GM18868 (cell line): Measurements from ENCODE around the gene MRPL51.
"Not testable (repeated sequence)": the region's sequence is repeated elsewhere in the genome, so short reads cannot be mapped to it uniquely, and the experiment has no call there.

Source experiments
- ATAC-seq: cut with Tn5 transposase; IDR thresholded peaks from one replicate; pipeline ENCODE4 v1.9.1; 2021; ENCODE audit warnings: mild to moderate bottlenecking, moderate library complexity; ENCODE audit not compliant: unreplicated experiment

Gene MRPL51

DNA sequence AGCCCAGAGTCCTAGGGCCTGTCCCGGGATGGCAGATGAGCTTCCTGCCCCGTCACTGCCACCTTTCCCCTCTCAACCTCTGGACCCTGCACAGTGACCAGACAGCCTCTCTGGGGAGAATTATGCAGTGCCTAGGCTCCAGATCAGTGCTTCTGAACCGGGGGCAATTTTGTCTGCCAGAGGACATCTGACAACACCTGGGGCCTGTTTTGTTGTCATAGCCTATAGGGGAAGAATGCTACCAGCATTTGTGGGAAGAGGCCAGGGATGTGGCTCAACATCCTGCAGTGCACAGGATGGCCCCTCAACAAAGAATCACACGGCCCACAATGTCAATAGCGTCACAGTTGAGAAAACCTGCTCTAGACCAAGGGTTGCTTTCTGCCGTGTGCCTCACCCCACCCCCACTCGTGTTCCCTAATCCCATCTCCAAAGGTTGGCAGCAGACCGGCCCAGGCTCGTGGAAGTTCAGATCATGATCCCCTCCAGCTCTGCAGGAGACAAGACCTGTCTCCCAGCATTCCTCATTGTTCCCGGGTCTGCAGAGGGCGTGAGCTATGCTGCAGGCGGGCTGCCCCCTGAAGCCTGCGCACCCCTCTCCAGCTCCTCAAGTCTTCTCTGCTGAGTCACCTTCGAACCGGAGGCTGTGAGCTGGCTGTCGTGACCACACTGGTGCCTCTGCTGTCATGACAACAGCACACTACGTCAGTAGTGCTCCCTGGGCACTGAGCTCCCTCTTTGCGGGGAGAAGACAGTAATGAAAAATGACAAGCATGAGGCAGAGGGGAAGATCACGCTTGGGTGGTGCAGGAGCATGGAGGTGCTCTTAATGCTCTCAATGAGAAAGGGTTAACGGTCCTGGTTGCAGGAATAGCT, 39.2 kb upstream of the MRPL51 start:
- peak; percentile 46 for ATAC-seq

DNA sequence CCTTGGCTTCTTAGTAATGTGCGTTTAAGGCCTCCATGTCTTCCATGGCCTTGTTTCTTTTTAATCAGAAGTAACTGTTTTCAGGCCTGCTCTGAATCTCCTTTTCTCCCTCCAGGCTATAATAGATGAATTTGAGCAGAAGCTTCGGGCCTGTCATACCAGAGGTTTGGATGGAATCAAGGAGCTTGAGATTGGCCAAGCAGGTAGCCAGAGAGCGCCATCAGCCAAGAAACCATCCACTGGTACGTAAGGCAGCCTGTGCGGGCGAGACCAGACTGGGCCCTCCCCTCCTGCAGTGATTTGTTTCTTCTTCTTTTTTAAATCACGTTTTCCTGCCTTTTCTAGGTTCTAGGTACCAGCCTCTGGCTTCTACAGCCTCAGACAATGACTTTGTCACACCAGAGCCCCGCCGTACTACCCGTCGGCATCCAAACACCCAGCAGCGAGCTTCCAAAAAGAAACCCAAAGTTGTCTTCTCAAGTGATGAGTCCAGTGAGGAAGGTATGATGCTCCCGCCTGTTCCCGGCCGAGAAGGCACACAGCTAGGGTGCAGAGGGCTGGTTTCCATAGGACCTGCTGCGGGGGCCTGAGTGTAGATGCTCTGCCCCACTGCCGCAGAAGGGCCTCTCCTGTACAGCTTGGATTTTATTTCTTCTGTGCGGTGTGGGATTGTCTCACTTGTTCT, 37.7 kb upstream of the MRPL51 start:
- ATAC-seq: no peak

DNA sequence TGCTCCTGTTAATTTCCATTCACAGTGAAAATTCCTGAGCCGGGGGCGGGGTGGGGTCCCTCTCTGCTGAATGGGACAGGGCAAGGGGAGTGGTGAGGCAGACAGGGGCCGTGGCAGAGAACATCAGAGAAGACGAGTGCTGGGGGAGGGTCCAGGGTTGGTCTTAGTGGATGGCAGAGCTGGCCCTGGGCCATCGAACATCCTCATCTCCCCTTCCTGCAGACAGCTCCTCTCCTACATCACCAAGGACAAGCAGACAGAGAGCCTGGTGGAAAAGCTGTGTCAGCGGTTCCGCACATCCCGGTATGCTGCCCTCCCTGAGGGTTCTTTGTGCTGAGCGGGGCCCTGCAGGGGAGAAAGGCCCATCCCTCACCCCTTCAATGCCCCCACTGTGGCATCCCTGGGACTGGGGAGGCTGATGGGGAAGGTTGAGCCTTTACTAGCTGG, 36.3 kb upstream of the MRPL51 start:
- ATAC-seq: no peak

DNA sequence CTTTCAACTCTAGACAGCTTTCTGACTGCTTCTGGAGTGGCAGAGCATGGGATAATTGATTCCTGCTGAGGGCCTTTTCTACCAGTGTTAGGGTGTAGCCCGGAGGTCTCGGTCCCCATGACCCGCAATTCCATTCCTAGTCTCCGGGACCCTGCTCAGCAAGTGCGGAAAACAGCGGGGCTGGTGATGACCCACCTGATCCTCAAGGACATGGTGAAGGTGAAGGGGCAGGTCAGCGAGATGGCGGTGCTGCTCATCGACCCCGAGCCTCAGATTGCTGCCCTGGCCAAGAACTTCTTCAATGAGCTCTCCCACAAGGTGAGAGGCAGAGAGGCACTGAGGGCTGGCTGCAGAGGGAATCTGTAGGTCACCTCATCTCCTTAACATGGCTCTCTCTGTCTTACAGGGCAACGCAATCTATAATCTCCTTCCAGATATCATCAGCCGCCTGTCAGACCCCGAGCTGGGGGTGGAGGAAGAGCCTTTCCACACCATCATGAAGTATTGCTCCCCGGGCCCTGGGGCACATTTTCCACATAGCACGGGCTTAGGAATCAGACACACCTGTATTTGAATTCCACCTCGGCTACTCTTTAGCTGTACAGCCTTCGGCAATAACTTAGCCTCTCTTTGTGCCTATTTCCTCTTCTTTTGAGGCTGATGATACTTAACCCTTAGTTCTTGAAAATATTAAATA, 35.6 kb upstream of the MRPL51 start:
- no peak for ATAC-seq

DNA sequence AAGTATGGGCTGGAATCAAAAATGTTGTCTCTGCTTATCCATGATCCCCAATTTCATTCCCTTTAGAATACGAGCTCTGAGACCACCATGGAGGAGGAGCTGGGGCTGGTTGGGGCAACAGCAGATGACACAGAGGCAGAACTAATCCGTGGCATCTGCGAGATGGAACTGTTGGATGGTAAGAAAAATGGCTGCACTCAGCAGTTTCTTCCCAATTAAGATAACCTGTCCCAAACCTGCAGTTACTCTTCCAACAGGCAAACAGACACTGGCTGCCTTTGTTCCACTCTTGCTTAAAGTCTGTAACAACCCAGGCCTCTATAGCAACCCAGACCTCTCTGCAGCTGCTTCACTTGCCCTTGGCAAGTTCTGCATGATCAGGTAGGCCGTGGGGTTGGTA, 34.6 kb upstream of the MRPL51 start:
- no peak for ATAC-seq

DNA sequence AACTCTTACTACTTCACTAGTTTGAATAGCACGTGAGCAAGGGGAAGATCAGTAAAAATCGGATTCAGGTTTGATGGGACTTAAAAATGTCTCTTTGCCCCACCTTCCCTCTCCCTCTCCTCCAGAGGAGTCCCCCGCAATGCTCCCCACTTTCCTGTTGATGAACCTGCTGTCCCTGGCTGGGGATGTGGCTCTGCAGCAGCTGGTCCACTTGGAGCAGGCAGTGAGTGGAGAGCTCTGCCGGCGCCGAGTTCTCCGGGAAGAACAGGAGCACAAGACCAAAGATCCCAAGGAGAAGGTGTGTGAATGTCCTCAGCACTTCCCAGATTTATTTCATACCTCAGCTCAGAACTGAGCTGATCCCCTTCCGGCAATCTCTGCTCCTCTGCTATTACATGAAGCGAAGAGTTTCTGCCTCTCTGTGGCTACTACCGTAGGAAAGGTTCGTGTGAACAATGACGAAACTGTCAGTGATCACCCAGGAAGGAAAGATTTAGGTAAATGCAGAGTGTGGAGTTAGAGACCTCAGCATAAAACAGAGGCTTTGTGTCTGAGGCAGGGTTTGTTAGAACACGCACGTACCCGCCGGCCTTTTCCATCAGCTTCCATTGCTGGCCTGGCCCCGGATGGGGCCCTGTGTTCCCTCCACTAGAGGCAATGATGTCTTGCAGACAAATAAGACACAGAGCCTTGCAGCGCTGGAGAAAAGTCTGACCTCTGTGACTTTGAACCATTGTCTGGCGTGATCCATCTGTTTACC, 33.9 kb upstream of the MRPL51 start:
- ATAC-seq: no peak

DNA sequence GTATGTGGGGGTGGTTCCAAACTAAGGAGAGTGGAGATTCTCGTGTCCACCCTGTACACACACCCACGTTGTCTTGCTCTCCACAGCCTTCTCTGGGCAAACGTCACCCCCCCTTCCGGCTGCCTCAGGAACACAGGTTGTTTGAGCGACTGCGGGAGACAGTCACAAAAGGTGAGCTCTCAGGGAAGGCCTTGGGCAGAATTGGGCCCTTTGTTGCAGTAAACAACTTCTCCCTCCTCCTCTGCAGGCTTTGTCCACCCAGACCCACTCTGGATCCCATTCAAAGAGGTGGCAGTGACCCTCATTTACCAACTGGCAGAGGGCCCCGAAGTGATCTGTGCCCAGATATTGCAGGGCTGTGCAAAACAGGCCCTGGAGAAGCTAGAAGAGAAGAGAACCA, 33.1 kb upstream of the MRPL51 start:
- ATAC-seq: no peak

DNA sequence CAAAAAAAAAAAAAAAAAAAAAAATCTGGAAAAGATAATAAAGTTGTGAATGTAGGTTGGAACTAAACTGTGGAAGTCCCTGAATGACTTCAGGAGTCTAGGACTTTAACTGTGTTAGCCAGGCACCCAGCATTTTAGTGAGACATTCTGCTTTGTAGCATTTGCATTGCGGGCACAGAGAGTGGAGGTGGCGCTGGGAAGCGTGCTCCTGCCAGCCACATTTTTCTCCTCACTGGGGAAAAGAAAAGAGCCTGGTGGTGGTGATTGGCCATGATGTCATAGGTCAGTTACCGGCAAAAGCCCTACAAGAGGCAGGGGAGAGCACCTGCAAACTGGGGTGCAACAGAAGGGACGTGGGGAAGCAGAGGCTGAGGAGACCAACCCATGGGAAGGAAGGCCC, 31.6 kb upstream of the MRPL51 start:
- no peak for ATAC-seq

DNA sequence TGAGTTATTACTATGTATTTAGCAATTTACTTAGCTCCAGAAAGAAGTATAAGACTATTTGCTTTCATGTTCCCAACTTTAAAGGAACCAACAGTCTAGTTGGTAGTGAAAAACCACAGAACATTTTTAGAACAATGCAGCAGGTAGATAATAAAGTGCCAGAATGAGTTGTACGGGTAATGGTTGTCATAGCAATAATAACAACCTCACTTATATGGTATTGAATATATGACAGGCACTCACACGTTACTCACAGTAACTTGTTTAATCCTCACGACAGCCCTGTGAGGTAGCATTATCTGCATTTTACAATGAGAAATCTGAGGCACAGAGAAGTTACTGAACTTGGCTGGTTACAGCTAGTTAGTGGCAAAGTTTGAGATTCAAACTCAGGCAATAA, 30.6 kb upstream of the MRPL51 start:
- ATAC-seq: no peak

DNA sequence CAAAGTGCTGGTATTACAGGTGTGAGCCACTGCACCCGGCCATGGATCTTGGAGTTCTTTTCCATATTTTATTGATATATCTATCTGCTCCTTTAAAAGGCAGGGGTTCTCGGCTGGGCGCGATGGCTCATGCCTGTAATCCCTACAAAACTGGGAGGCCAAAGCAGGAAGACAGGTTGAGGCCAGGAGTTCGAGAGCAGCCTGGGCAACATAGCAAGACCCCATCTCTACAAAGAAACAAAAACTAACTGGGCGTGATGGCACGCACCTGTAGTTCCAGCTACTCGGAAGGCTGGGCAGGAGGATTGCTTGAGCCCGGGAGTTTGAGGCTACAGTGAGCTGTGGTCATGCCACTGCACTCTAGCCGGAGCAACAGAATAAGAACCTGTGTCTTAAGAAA, 29.1 kb upstream of the MRPL51 start:
- no peak for ATAC-seq

DNA sequence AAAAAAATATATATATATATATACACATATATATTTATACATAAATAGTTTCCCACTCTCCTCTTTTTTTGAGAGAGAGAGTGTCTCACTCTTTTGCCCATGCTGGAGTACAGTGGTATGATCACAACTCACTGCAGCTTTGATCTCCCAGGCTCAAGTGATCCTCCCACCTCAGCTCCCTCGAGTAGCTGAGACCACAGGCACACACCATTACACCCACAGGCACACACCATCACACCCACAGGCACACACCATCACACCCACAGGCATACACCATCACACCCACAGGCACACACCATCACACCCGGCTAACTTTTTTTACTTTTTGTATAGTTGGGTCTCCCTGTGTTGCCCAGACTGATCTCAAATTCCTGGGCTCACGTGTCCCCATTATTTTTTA, 27.1 kb upstream of the MRPL51 start:
- ATAC-seq: no peak

DNA sequence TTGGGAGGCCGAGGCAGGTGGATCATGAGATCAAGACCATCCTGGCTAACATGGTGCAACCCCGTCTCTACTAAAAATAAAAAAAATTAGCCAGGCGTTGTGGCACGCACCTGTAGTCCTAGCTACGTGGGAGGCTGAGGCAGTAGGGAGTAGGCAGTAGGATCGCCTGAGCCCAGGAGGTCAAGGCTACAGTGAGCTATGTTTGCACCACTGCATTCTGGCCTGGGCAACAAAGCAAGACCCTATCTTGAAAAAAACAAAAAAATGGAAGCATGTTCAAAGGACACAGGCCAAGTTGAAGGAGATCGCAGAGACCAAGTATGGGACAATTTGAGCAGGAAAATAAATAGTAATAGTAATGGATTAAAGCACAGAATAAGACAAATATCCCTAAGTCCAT, 15.0 kb upstream of the MRPL51 start:
- ATAC-seq: no peak

DNA sequence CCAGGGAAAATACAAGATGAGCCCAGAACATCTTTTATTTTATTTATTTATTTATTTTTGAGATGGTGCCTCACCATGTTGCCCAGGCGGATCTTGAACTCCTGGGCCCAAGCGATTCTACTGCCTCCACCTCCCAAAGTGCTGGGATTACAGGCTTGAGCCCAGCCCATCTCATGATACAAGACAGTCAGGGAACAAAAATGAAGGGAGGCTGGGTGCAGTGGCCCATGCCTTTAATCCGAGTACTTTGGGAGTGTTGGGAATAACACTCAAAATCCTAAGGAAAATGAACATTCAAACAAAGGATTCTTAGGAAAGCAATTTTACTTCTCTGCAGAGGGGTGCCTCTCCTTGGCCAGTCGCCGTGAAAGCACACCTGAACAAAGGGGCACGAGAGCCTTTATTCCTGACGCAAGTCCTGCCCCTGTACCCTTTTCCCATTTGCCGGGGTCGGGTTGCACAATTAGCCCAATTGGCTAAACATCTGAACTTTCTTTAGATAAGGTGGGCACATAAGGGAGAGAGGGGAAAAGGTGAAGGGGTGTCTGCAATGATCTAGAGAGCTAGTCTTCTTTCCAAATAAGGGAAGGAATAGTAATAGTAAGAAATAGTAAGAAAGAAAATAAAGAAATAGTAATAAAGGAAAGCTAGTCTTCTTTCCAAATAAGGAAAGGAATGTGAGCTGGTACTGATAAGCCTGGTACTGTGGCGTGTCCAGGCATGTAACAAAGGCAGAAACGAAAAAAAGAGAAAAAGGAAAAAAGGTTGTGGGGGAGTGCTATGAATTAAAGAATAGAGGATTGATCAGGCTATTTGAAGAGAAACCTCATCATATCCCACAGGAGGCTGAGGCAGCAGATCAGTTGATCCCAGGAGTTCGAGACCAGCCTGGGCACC, 14.3 kb upstream of the MRPL51 start:
- no peak for ATAC-seq

DNA sequence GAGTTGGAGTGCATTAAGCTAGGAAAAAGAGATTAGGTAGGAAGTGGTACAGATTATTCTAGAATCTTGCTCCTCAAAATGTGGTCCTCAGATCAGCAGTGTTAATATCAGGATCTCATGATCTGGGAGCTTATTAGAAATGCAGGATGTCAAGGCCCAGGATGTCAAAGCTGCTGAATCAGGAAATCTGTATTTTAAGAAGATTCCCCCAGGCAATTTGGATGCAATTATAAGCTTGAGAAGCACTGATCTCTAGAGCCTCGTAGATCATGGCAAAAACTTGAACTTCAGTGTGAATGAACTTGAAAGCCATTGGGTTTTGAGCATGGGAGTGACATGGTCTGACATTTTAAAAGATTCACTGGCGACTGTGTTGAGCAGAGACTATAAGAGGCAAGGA, 7.4 kb upstream of the MRPL51 start:
- ATAC-seq: no peak

DNA sequence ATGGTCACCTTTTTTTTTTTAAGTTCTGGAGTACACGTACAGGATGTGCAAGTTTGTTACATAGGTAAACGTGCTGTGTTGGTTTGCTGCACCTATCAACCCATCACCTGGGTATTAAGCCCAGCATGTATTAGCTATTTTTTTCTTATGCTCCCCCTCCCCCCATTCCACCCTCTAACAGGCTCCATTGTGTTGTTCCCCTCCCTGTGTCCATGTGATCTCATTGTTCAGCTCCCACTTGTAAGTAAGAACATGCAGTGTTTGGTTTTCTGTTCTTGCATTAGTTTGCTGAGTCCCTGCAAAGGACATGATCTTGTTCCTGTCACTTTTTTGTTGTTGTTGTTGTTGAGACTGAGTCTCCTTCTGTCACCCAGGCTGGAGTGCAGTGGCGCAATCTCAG, 4.2 kb upstream of the MRPL51 start:
- not testable (repeated sequence) for ATAC-seq

DNA sequence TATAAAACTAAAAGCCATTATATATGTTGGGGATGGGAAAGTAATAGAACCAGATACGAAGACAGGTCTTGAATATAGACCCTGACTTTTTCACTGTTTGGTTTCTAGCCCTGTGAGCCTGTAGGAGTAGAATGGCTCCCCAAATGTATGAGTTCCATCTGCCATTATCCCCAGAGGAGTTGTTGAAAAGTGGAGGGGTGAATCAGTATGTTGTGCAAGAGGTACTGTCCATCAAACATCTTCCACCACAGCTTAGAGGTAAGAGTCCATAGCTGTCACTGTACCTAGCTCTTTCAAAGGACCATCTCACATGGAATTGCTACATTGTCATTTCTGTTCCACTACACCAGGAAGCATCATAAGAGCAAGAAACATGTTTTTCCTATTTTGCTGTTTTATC, 1.9 kb upstream of the MRPL51 start:
- ATAC-seq: no peak

DNA sequence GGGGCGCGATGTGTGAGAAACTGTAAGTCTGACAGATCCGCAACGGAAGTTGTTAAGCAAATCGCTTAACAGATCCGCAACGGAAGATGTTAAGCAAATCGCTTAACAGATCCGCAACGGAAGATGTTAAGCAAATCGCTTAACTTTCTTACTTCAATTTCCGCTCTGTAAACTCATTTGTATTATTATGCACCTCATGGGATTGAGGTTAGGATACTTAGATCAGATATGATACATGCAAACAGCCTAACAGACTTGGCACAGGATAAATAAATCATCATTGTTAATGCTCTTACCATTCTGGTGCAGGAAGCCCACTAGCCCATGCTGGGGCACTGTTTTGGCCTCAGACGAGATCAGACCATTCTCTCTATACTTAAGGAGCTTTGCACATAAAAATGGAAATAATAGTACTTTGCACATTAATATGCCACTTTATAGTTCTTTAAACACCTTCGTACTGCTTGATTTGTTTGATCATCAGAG, 1.2 kb upstream of the MRPL51 start:
- ATAC-seq: peak; percentile 30

DNA sequence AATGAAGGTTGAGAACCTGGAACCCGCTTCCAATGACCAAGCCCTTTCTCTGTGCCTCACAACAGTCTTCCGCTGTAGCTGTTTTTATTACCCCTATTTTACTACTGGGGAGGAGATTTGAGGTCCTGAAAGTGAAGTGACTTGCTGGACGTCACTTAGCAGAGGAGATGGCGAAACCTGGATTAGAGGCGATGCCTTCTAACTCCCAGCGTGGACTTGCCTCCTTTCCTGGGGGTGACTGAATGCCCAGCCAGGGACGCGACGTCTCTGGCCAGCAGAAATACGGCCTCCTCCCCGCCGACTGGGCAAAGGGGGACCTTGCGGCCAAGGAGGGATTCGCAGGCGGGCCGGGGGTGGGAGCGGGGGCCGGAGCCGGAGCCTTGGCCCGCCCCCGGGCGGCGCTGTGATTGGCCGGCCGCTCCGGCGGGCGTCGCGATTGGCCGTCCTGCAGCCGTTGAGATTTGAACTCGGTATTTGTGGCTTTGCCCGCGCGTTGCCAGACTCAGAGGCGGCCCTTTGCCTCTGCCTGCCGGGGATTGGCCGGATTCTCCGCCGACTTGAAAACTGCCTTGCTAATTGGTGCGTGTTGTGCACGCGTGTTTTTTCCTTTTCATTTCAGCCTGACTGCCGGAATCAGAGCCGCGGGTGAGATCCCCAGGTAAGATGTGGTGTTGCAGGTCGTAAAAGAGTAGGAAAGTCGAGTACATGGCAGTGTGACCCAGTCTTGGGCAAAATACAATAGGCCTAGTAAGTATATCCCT, 615 bp upstream of the MRPL51 start, which contains the start of gene NCAPD2:
Gene NCAPD2, plus strand, starts transcription at position 606 of the 761 bp plus-strand sequence. CDS start 997 bp downstream, outside the sequence.
- ATAC-seq: peak; percentile 77

DNA sequence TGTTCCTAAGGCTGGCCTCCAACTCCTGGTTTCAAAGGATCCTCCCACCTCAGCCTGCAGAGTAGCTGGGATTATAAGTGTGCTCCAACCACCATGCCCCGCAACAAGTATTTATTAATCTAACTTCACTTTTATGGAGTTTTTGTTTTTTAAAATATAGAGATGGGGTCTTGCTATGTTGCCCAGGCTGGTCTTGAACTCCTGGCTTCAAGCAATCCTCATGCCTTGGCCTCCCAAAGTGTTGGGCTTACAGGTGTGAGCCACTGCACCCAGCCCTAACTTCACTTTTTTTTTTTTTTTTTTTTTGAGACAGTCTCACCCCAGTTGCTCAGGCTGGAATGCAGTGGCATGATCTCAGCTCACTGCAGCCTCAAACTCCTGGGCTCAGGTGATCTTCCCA, 2.4 kb downstream of the MRPL51 start:
- not testable (repeated sequence) for ATAC-seq
